Progenitor cell of endocrine pancreas (in vitro differentiated cells): Measurements from ENCODE around the gene ITGA8. TPM values are rescaled to one million over a fixed set of nuclear protein-coding genes. Genes with fewer than 3 reads are reported as not detected.

Experiments used
- DNase-seq: peaks from one replicate; pipeline ENCODE4 v3.0.0; 2021; ENCODE audit warnings: low spot score; ENCODE audit not compliant: unreplicated experiment
- H3K27ac Mint-ChIP-seq: 2 replicates; pipeline ENCODE4 v1.8.0; 2021; ENCODE audit warnings: mild to moderate bottlenecking, moderate library complexity, mixed read lengths
- H3K27me3 Mint-ChIP-seq: 2 replicates; pipeline ENCODE4 v1.8.0; 2021; ENCODE audit warnings: mixed read lengths
- H3K36me3 Mint-ChIP-seq: 2 replicates; pipeline ENCODE4 v1.8.0; 2022; ENCODE audit warnings: mixed read lengths; ENCODE audit not compliant: insufficient read depth
- H3K4me1 Mint-ChIP-seq: 2 replicates; pipeline ENCODE4 v1.8.0; 2021; ENCODE audit warnings: low read depth, mixed read lengths
- H3K4me3 Mint-ChIP-seq: 2 replicates; pipeline ENCODE4 v1.8.0; 2021; ENCODE audit warnings: low read depth, mild to moderate bottlenecking, moderate library complexity, mixed read lengths
- H3K9me3 Mint-ChIP-seq: 2 replicates; pipeline ENCODE4 v1.8.0; 2021; ENCODE audit warnings: low read depth, mixed read lengths
- CTCF ChIP-seq: fragments of 200-600 bp; sonication (generic); IDR thresholded peaks from one replicate; pipeline ENCODE4 v1.5.0; 2021; ENCODE audit warnings: antibody characterized with exemption, mild to moderate bottlenecking; ENCODE audit not compliant: unreplicated experiment
- total RNA-seq: library from RNA; stranded (reverse); gene quantifications from 2 replicates; pipeline ENCODE4 v1.2.1, GENCODE V29; 2021

ITGA8 gene
- total RNA-seq, 1 donor from 2014 or later: not detected

- Mint-ChIP-seq H3K4me1 (peaks cover 5% of the 10 kb centered on the region), H3K27ac (no peak overlapping the region), H3K9me3 (peaks cover 6% of the 10 kb centered on the region), H3K4me3 (no peak overlapping the region), H3K27me3 (peaks cover 3% of the 10 kb centered on the region), H3K36me3 (no peaks in the 10 kb centered on the region)
- no peak for TF ChIP-seq CTCF
- no peak for DNase-seq
Measured at GRCh38 chr10:15485684-15486316, 233.9 kb downstream of the ITGA8 start.

GRCh38 chr10:15485027-15485426 is 234.7 kb downstream of the ITGA8 start:
- no peak for TF ChIP-seq CTCF
- H3K36me3 Mint-ChIP-seq: no peaks in the 10 kb centered on the region
- H3K9me3 Mint-ChIP-seq: peaks cover 6% of the 10 kb centered on the region
- peaks cover 7% of the 10 kb centered on the region for H3K4me1 Mint-ChIP-seq
- no peak overlapping the region for H3K4me3 Mint-ChIP-seq
- H3K27ac Mint-ChIP-seq: no peak overlapping the region
- H3K27me3 Mint-ChIP-seq: peaks cover 3% of the 10 kb centered on the region
- DNase-seq: no peak

- H3K27ac Mint-ChIP-seq: no peak overlapping the region
- H3K27me3 Mint-ChIP-seq: peaks cover 3% of the 10 kb centered on the region
Measured at GRCh38 chr10:15484128-15484527, 235.6 kb downstream of the ITGA8 start.

GRCh38 chr10:15483215-15484075 is 236.3 kb downstream of the ITGA8 start:
- H3K27ac Mint-ChIP-seq: peak overlapping the region; percentile 14

More at GRCh38 chr10:15484128-15484527, 235.6 kb downstream of the ITGA8 start:
- no peak overlapping the region for H3K4me3 Mint-ChIP-seq
- TF ChIP-seq CTCF: no peak
- H3K36me3 Mint-ChIP-seq: no peaks in the 10 kb centered on the region
- H3K4me1 Mint-ChIP-seq: peaks cover 11% of the 10 kb centered on the region
- no peak for DNase-seq
- H3K9me3 Mint-ChIP-seq: peaks cover 6% of the 10 kb centered on the region

More at GRCh38 chr10:15483215-15484075, 236.3 kb downstream of the ITGA8 start:
- TF ChIP-seq CTCF: no peak
- no peak overlapping the region for H3K4me3 Mint-ChIP-seq
- H3K9me3 Mint-ChIP-seq: peaks cover 3% of the 10 kb centered on the region
- H3K27me3 Mint-ChIP-seq: no peaks in the 10 kb centered on the region
- H3K36me3 Mint-ChIP-seq: no peaks in the 10 kb centered on the region
- H3K4me1 Mint-ChIP-seq: peaks cover 18% of the 10 kb centered on the region
- DNase-seq: no peak
